WTC11 (cell line): Measurements from ENCODE around the gene STX4. TPM values are rescaled to one million over a fixed set of nuclear protein-coding genes. Genes with fewer than 3 reads are reported as not detected.
A peak's percentile ranks its signal among the peaks of the same experiment; 100 is the strongest.

Experiments
- ATAC-seq: fragments of 200-7000 bp; cut with Tn5 transposase; 2 replicates; pipeline ENCODE4 v1.10.0; 2021; ENCODE audit warnings: mild to moderate bottlenecking, moderate library complexity
- CTCF ChIA-PET: fragments of 300-600 bp; sonication (Branson Sonifier 250); formaldehyde crosslinking; loops from one replicate; lab custom pipeline; 2021; ENCODE audit warnings: antibody characterized with exemption; lab: Charles Lee
- POLR2A ChIA-PET: fragments of 350-600 bp; sonication (Branson Sonifier 250); formaldehyde crosslinking; loops from one replicate; lab custom pipeline; 2021; ENCODE audit warnings: antibody characterized with exemption; lab: Charles Lee
- DNase-seq: peaks from one replicate; pipeline ENCODE4 v3.0.0; 2021; ENCODE audit warnings: low spot score
- H3K27ac Mint-ChIP-seq: 2 replicates; pipeline ENCODE4 v1.8.0; 2021; ENCODE audit warnings: mixed read lengths
- H3K27me3 Mint-ChIP-seq: 2 replicates; pipeline ENCODE4 v1.8.0; 2021; ENCODE audit warnings: low read depth, mild to moderate bottlenecking, moderate library complexity, mixed read lengths
- H3K36me3 Mint-ChIP-seq: 2 replicates; pipeline ENCODE4 v1.8.0; 2021; ENCODE audit warnings: mixed read lengths
- H3K4me1 Mint-ChIP-seq: 2 replicates; pipeline ENCODE4 v1.8.0; 2022; ENCODE audit warnings: mixed read lengths
- H3K4me3 Mint-ChIP-seq: 2 replicates; pipeline ENCODE4 v1.8.0; 2021; ENCODE audit warnings: mild to moderate bottlenecking, moderate library complexity, mixed read lengths
- H3K9me3 Mint-ChIP-seq: 2 replicates; pipeline ENCODE4 v1.8.0; 2021; ENCODE audit warnings: mixed read lengths
- AR ChIP-seq: fragments of 250-450 bp; sonication (Bioruptor Pico); IDR thresholded peaks from 2 replicates; pipeline ENCODE4 v1.9.0; 2021; ENCODE audit warnings: mild to moderate bottlenecking
- ATF2 ChIP-seq: sonication (generic); formaldehyde crosslinking; IDR thresholded peaks from 2 replicates; pipeline ENCODE4 v1.8.1; 2022; ENCODE audit warnings: low read depth, missing genetic modification reagents, borderline replicate concordance
- ATF6 ChIP-seq: sonication (generic); formaldehyde crosslinking; IDR thresholded peaks from 2 replicates; pipeline ENCODE4 v1.8.1; 2023; ENCODE audit warnings: mild to moderate bottlenecking, missing genetic modification reagents
- CREM ChIP-seq: sonication (generic); formaldehyde crosslinking; IDR thresholded peaks from 2 replicates; pipeline ENCODE4 v1.8.1; 2022; ENCODE audit warnings: mild to moderate bottlenecking, missing genetic modification reagents, moderate library complexity
- E2F5 ChIP-seq: sonication (generic); formaldehyde crosslinking; IDR thresholded peaks from 2 replicates; pipeline ENCODE4 v1.8.1; 2022; ENCODE audit warnings: mild to moderate bottlenecking, moderate library complexity, missing genetic modification reagents
- ELF4 ChIP-seq: sonication (generic); formaldehyde crosslinking; IDR thresholded peaks from 2 replicates; pipeline ENCODE4 v1.8.1; 2022; ENCODE audit warnings: low read depth, mild to moderate bottlenecking, moderate library complexity, missing genetic modification reagents
- ESRRA ChIP-seq: sonication (generic); formaldehyde crosslinking; IDR thresholded peaks from 2 replicates; pipeline ENCODE4 v1.8.1; 2022; ENCODE audit warnings: mild to moderate bottlenecking, missing genetic modification reagents, borderline replicate concordance
- FOXJ3 ChIP-seq: sonication (generic); formaldehyde crosslinking; IDR thresholded peaks from 2 replicates; pipeline ENCODE4 v1.9.0; 2021; ENCODE audit warnings: missing genetic modification reagents, mild to moderate bottlenecking, borderline replicate concordance
- FOXP1 ChIP-seq: sonication (generic); formaldehyde crosslinking; IDR thresholded peaks from 2 replicates; pipeline ENCODE4 v1.8.0; 2022; ENCODE audit warnings: missing genetic modification reagents, mild to moderate bottlenecking, moderate library complexity, borderline replicate concordance
- GRHL2 ChIP-seq: fragments of 250-450 bp; sonication (Bioruptor Pico); IDR thresholded peaks from 2 replicates; pipeline ENCODE4 v1.8.0; 2022; ENCODE audit warnings: mild to moderate bottlenecking, moderate library complexity; ENCODE audit not compliant: insufficient replicate concordance, severe bottlenecking
- MXD4 ChIP-seq: fragments of 250-450 bp; sonication (Bioruptor Pico); IDR thresholded peaks from 2 replicates; pipeline ENCODE4 v1.8.0; 2021; ENCODE audit warnings: mild to moderate bottlenecking, moderate library complexity, borderline replicate concordance
- SMAD3 ChIP-seq: sonication (generic); formaldehyde crosslinking; IDR thresholded peaks from 2 replicates; pipeline ENCODE4 v1.8.0; 2022; ENCODE audit warnings: missing genetic modification reagents, mild to moderate bottlenecking, borderline replicate concordance
- SOX15 ChIP-seq: fragments of 250-450 bp; sonication (Bioruptor Pico); IDR thresholded peaks from 2 replicates; pipeline ENCODE4 v1.9.0; 2021; ENCODE audit warnings: mild to moderate bottlenecking
- USF1 ChIP-seq: sonication (generic); formaldehyde crosslinking; IDR thresholded peaks from 2 replicates; pipeline ENCODE4 v1.8.0; 2022; ENCODE audit warnings: mild to moderate bottlenecking, missing genetic modification reagents
- USF2 ChIP-seq: sonication (generic); formaldehyde crosslinking; IDR thresholded peaks from 2 replicates; pipeline ENCODE4 v1.8.1; 2023; ENCODE audit warnings: mild to moderate bottlenecking, missing genetic modification reagents, moderate library complexity
- ZNF263 ChIP-seq: sonication (generic); formaldehyde crosslinking; IDR thresholded peaks from 2 replicates; pipeline ENCODE4 v1.8.1; 2022; ENCODE audit warnings: low read depth, mild to moderate bottlenecking, moderate library complexity, missing genetic modification reagents
- ZNF512 ChIP-seq: sonication (generic); formaldehyde crosslinking; IDR thresholded peaks from 2 replicates; pipeline ENCODE4 v1.8.1; 2022; ENCODE audit warnings: missing genetic modification reagents, borderline replicate concordance
- ZNF671 ChIP-seq: fragments of 250-450 bp; sonication (Bioruptor Pico); IDR thresholded peaks from 2 replicates; pipeline ENCODE4 v1.8.0; 2021; ENCODE audit warnings: mild to moderate bottlenecking
- total RNA-seq: library from RNA; stranded (reverse); gene quantifications from 3 replicates; pipeline ENCODE4 v1.2.3, GENCODE V29; 2021

Gene STX4
- total RNA-seq, 1 experiment from 2014 or later = 38.4 TPM

GRCh38 chr16:30984669-30985400 is 48.5 kb upstream of the STX4 start, which contains the start of gene HSD3B7 (continued):
- TF ChIP-seq ZNF512 (CRISPR knock-in tag) (no peak), ATF6 (no peak), ATF2 (CRISPR knock-in tag) (no peak), E2F5 (CRISPR knock-in tag) (no peak), SOX15 (CRISPR knock-in tag) (no peak)

GRCh38 chr16:30985401-30986128 is 47.8 kb upstream of the STX4 start:
- H3K4me1 Mint-ChIP-seq = peaks cover 6% of the 10 kb centered on the region
- peaks cover 9% of the 10 kb centered on the region for H3K36me3 Mint-ChIP-seq
- DNase-seq (peak; percentile 74), ATAC-seq (peak; percentile 62)
- H3K4me3 Mint-ChIP-seq = peak overlapping the region; percentile 61
- POLR2A ChIA-PET = interaction anchor here (0.5 to 1.8 kb wide), 8 partner anchors 12 to 291 kb away, joined by 3 to 6 read pairs (median 5); partner anchors contain the start of genes SETD1A, ZNF646 and ZNF668
- CTCF ChIA-PET = interaction anchor here (0.5 to 5.1 kb wide), 52 partner anchors 10 to 955 kb away, joined by 3 to 83 read pairs (median 8); partner anchors contain the start of genes ARMC5, BCKDK, KAT8 and PRSS8
- H3K27me3 Mint-ChIP-seq = no peaks in the 10 kb centered on the region
- H3K9me3 Mint-ChIP-seq = no peaks in the 10 kb centered on the region
- H3K27ac Mint-ChIP-seq = 0 out of 2 replicates have a peak overlapping the region, but pooled peaks have one; percentile 27
- no peak for TF ChIP-seq GRHL2 (CRISPR knock-in tag)
- TF ChIP-seq ZNF512 (CRISPR knock-in tag) = no peak
- TF ChIP-seq CREM (CRISPR knock-in tag) = no peak
- no peak for TF ChIP-seq ATF2 (CRISPR knock-in tag)
- TF ChIP-seq ESRRA (CRISPR knock-in tag) = no peak
- no peak for TF ChIP-seq USF2
- no peak for TF ChIP-seq ZNF671 (CRISPR knock-in tag)
- no peak for TF ChIP-seq SMAD3
- no peak for TF ChIP-seq FOXP1 (CRISPR knock-in tag)
- TF ChIP-seq ZNF263 (CRISPR knock-in tag) = no peak
- no peak for TF ChIP-seq MXD4 (CRISPR knock-in tag)
- TF ChIP-seq FOXJ3 = no peak
- no peak for TF ChIP-seq AR (CRISPR knock-in tag)
- TF ChIP-seq USF1 (CRISPR knock-in tag) = no peak
- TF ChIP-seq ELF4 (CRISPR knock-in tag) = no peak
